Endothelial cell of umbilical vein (primary cell): ENCODE data around the gene VIL1.

ENCODE experiments used
- EZH2 ChIP-seq: IDR thresholded peaks from 2 replicates; pipeline ENCODE4 v1.6.1; 2012; ENCODE audit warnings: borderline replicate concordance, low read depth, mild to moderate bottlenecking, moderate library complexity, low read length, inconsistent platforms; ENCODE audit not compliant: severe bottlenecking
- FOS ChIP-seq: IDR thresholded peaks from 2 replicates; pipeline ENCODE4 v1.6.1; 2011; ENCODE audit warnings: mild to moderate bottlenecking, low read length, moderate library complexity, borderline replicate concordance; ENCODE audit not compliant: insufficient read depth
- GATA2 ChIP-seq: IDR thresholded peaks from 2 replicates; pipeline ENCODE4 v1.7.0; 2011; ENCODE audit warnings: low read depth, mild to moderate bottlenecking, moderate library complexity, mixed read lengths, low read length; ENCODE audit not compliant: insufficient read length, insufficient read depth
- JUN ChIP-seq: IDR thresholded peaks from 2 replicates; pipeline ENCODE4 v1.6.1; 2011; ENCODE audit warnings: borderline replicate concordance, low read depth; ENCODE audit not compliant: insufficient read length, insufficient read depth
- MYC ChIP-seq: IDR thresholded peaks from one replicate; pipeline ENCODE4 v1.6.1; 2011; ENCODE audit warnings: mild to moderate bottlenecking, low read depth, low read length
- POLR2A ChIP-seq: IDR thresholded peaks from 2 replicates; pipeline ENCODE4 v1.6.1; 2012; ENCODE audit warnings: low read depth, mild to moderate bottlenecking, control low read depth, low read length
- POLR2AphosphoS5 ChIP-seq: IDR thresholded peaks from 2 replicates; pipeline ENCODE4 v1.6.1; 2012; ENCODE audit warnings: low read depth, mild to moderate bottlenecking, control low read depth, low read length, moderate library complexity; ENCODE audit not compliant: insufficient read depth
- TF ChIP-seq, protein P1 (sequence below), 2 donors: IDR thresholded peaks; 1 replicate in 1 of 2; 2 replicates in 1 of 2; pipeline ENCODE4 v1.5.1; 2011; ENCODE audit warnings: low read length in 2 of 2, mild to moderate bottlenecking in 2 of 2, moderate library complexity in 2 of 2, control low read depth in 1 of 2, inconsistent platforms in 1 of 2, low read depth in 1 of 2; ENCODE audit not compliant: insufficient read depth in 1 of 2; ENCODE audit errors: extremely low read depth in 1 of 2
- TF ChIP-seq, protein P2 (sequence below): IDR thresholded peaks from 2 replicates; pipeline ENCODE4 v1.6.1; 2011; ENCODE audit not compliant: insufficient read depth, insufficient read length

DNA sequence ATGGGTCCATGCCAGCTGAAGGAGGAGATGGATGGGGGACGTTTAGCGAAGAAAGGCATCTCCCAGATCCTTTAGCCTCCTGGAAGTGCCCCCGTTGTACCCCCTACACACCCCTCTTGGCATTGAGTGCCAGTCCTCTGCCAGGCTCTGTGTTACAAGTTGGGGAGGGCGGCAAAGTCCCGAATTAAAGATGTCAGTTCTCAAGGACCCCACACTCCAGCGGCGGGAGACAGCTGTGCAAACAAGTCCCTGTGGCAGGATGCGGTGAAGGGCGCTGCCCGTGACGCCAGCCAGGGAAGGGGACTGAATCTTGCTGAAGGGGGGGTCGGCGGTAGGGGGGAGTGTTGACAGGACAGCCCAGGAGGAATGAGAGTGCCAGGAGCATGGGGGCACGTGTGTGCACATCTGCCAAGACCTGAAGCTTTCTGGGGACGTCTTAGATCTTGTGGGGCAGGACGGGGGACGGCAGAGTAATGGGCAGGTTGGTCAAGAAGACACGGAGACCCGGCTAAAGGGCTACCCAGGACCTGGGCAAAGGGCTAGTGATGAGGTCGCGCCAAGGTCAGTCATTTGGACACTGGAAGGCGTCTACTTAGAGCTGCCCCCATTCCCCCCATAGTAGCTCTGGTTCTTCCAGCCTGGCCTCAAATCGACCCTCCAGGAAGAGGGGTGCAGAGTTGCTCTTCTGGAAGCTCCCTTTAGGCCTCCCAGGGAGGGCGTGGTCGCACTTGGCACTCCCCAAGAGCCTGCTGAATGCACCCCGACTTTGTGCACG lies 22.0 kb upstream of the VIL1 start:
- TF ChIP-seq, protein P1, sequence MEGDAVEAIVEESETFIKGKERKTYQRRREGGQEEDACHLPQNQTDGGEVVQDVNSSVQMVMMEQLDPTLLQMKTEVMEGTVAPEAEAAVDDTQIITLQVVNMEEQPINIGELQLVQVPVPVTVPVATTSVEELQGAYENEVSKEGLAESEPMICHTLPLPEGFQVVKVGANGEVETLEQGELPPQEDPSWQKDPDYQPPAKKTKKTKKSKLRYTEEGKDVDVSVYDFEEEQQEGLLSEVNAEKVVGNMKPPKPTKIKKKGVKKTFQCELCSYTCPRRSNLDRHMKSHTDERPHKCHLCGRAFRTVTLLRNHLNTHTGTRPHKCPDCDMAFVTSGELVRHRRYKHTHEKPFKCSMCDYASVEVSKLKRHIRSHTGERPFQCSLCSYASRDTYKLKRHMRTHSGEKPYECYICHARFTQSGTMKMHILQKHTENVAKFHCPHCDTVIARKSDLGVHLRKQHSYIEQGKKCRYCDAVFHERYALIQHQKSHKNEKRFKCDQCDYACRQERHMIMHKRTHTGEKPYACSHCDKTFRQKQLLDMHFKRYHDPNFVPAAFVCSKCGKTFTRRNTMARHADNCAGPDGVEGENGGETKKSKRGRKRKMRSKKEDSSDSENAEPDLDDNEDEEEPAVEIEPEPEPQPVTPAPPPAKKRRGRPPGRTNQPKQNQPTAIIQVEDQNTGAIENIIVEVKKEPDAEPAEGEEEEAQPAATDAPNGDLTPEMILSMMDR (IDR thresholded peaks at IDR 0.05; ENCODE audit: extremely low read depth in 1 of 2, insufficient read depth in 1 of 2, low read depth in 1 of 2, low read length in 2 of 2) = no peak
- TF ChIP-seq POLR2AphosphoS5 = no peak
- TF ChIP-seq POLR2A = no peak
- TF ChIP-seq MYC = no peak
- TF ChIP-seq, protein P2, sequence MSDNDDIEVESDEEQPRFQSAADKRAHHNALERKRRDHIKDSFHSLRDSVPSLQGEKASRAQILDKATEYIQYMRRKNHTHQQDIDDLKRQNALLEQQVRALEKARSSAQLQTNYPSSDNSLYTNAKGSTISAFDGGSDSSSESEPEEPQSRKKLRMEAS = no peak
- TF ChIP-seq JUN = no peak
- TF ChIP-seq EZH2 = no peak
- no peak for TF ChIP-seq FOS
- no peak for TF ChIP-seq GATA2
